GM23248 (cell line): ENCODE measurements around the gene PNKP. TPM values are rescaled to one million over a fixed set of nuclear protein-coding genes. Genes with fewer than 3 reads are reported as not detected.

Source experiments
- DNase-seq: peaks from one replicate; pipeline ENCODE4 v3.0.0-alpha.2; 2015
- H2AFZ ChIP-seq: fragments of 200-600 bp; sonication (generic); 2 replicates; pipeline ENCODE4 v1.6.1; 2016; ENCODE audit warnings: antibody characterized with exemption
- H3F3A ChIP-seq: fragments of 200-600 bp; sonication (generic); 2 replicates; pipeline ENCODE4 v1.6.1; 2016; ENCODE audit warnings: mild to moderate bottlenecking, antibody characterized with exemption, mixed run types; ENCODE audit not compliant: insufficient read depth
- H3K27ac ChIP-seq: fragments of 200-600 bp; sonication (generic); 2 replicates; pipeline ENCODE4 v1.5.1; 2016; ENCODE audit warnings: mild to moderate bottlenecking
- H3K27me3 ChIP-seq: fragments of 200-600 bp; sonication (generic); replicated peaks from 2 replicates; pipeline ENCODE4 v1.6.1; 2016; ENCODE audit warnings: mild to moderate bottlenecking; ENCODE audit not compliant: insufficient read depth
- H3K36me3 ChIP-seq: fragments of 200-600 bp; sonication (generic); 2 replicates; pipeline ENCODE4 v1.6.1; 2016; ENCODE audit warnings: low read depth, mild to moderate bottlenecking
- H3K4me1 ChIP-seq: fragments of 200-600 bp; sonication (generic); 2 replicates; pipeline ENCODE4 v1.6.1; 2016; ENCODE audit warnings: mild to moderate bottlenecking; ENCODE audit not compliant: insufficient read depth
- H3K4me2 ChIP-seq: fragments of 200-600 bp; sonication (generic); one replicate; pipeline ENCODE4 v1.6.1; 2016; ENCODE audit warnings: mild to moderate bottlenecking; ENCODE audit not compliant: unreplicated experiment
- H3K4me3 ChIP-seq: fragments of 200-600 bp; sonication (generic); 2 replicates; pipeline ENCODE4 v1.5.1; 2016; ENCODE audit warnings: mild to moderate bottlenecking
- H3K79me2 ChIP-seq: fragments of 200-600 bp; sonication (generic); 2 replicates; pipeline ENCODE4 v1.6.1; 2016; ENCODE audit warnings: mild to moderate bottlenecking; ENCODE audit not compliant: insufficient read depth
- H3K9ac ChIP-seq: fragments of 200-600 bp; sonication (generic); 2 replicates; pipeline ENCODE4 v1.6.1; 2016; ENCODE audit warnings: mild to moderate bottlenecking
- H3K9me2 ChIP-seq: fragments of 200-600 bp; sonication (generic); 2 replicates; pipeline ENCODE4 v1.6.1; 2016; ENCODE audit warnings: mixed run types, mild to moderate bottlenecking, moderate library complexity; ENCODE audit not compliant: insufficient read depth
- H3K9me3 ChIP-seq: fragments of 200-600 bp; sonication (generic); one replicate; pipeline ENCODE4 v1.6.1; 2017; ENCODE audit warnings: low read depth
- H4K20me1 ChIP-seq: fragments of 200-600 bp; sonication (generic); 2 replicates; pipeline ENCODE4 v1.6.0; 2016; ENCODE audit not compliant: insufficient read depth
- EZH2 ChIP-seq: fragments of 200-600 bp; sonication (generic); IDR thresholded peaks from 2 replicates; pipeline ENCODE4 v1.6.1; 2018; ENCODE audit warnings: antibody characterized with exemption, mild to moderate bottlenecking; ENCODE audit not compliant: insufficient read depth, poor library complexity, severe bottlenecking
- EZH2phosphoT487 ChIP-seq: fragments of 200-600 bp; sonication (generic); IDR thresholded peaks from 2 replicates; pipeline ENCODE4 v1.6.1; 2018; ENCODE audit warnings: antibody characterized with exemption, moderate library complexity, mild to moderate bottlenecking, low read depth; ENCODE audit not compliant: insufficient read depth
- WGBS, 2 experiments: methylation state at CpG; one replicate each; pipeline ENCODE4 v1.1.6; 2015 to 2017; ENCODE audit warnings: low lambda C conversion rate in 2 of 2, low coverage in 1 of 2; ENCODE audit errors: missing lambda C conversion rate in 2 of 2; 5-methylcytosine and 5-hydroxymethylcytosine counted together
- in situ Hi-C: fragments of 300-500 bp; cut with MboI; formaldehyde crosslinking; loops from 2 replicates; pipeline ENCODE4 v1.15.0; 2020
- polyA plus RNA-seq: library from polyadenylated mRNA; unstranded; fragments of >200 nt; fragmentation: Nextera tagmentation; extraction: Ambion mirVana; gene quantifications from 2 replicates; pipeline ENCODE4 v1.2.1, GENCODE V29; 2016
- total RNA-seq: library from RNA; depleted of rRNA; stranded (reverse); fragments of >200 nt; shearing (Covaris generic); gene quantifications from 2 replicates; pipeline ENCODE4 v1.2.3, GENCODE V29; 2014

PNKP gene
- total and polyA plus RNA-seq, 2 experiments from 2014 or later, result 31.5 to 42.2 TPM

- 0 out of 2 replicates have a peak overlapping the region, but pooled peaks have one; percentile 84 for H2AFZ ChIP-seq
- no peaks in the 10 kb centered on the region for H3K9me2 ChIP-seq
- no peaks in the 10 kb centered on the region for H3K27me3 ChIP-seq
- no peak for DNase-seq
- TF ChIP-seq EZH2, result no peak
- TF ChIP-seq EZH2phosphoT487, result no peak
- no peaks in the 10 kb centered on the region for H3K9me3 ChIP-seq
- peaks cover 32% of the 10 kb centered on the region for H3F3A ChIP-seq
- in situ Hi-C loops, result no loop called here
- peaks cover 13% of the 10 kb centered on the region for H3K4me1 ChIP-seq
- no peaks in the 10 kb centered on the region for H3K36me3 ChIP-seq
- 90 to 93% methylated on average over 15 of the region's 15 CpGs for WGBS, 2 experiments
- H3K4me3 ChIP-seq, result peak overlapping the region; percentile 99
- H3K27ac ChIP-seq, result peak overlapping the region; percentile 99
- peak overlapping the region; percentile 86 for H3K4me2 ChIP-seq
- no peaks in the 10 kb centered on the region; the same call in 1 of the 2 replicates for H4K20me1 ChIP-seq
- H3K9ac ChIP-seq, result no peak overlapping the region; the same call in 1 of the 2 replicates
- peaks cover 39% of the 10 kb centered on the region for H3K79me2 ChIP-seq
Observed at GRCh38 chr19:49849433-49850220, 17.7 kb downstream of the PNKP start.

GRCh38 chr19:49848938-49849337 is 18.4 kb downstream of the PNKP start:
- H2AFZ ChIP-seq, result no peak overlapping the region
- no peaks in the 10 kb centered on the region for H3K9me2 ChIP-seq
- WGBS, 2 experiments, result 95 to 99% methylated on average over 3 of the region's 3 CpGs
- H3K9ac ChIP-seq, result no peak overlapping the region
- no peaks in the 10 kb centered on the region; the same call in 1 of the 2 replicates for H4K20me1 ChIP-seq
- no peaks in the 10 kb centered on the region for H3K36me3 ChIP-seq
- H3K4me1 ChIP-seq, result peaks cover 13% of the 10 kb centered on the region
- H3K4me3 ChIP-seq, result no peak overlapping the region
- in situ Hi-C loops, result no loop called here
- H3K27ac ChIP-seq, result peak overlapping the region; percentile 52
- no peak for DNase-seq
- TF ChIP-seq EZH2 (no peak), EZH2phosphoT487 (no peak)
- H3K27me3 ChIP-seq, result no peaks in the 10 kb centered on the region
- peaks cover 32% of the 10 kb centered on the region for H3F3A ChIP-seq
- no peaks in the 10 kb centered on the region for H3K9me3 ChIP-seq
- peak overlapping the region; percentile 21 for H3K4me2 ChIP-seq
- peaks cover 33% of the 10 kb centered on the region for H3K79me2 ChIP-seq

GRCh38 chr19:49847731-49848696 is 19.4 kb downstream of the PNKP start:
- 71 to 80% methylated on average over 10 of the region's 10 CpGs for WGBS, 2 experiments
- in situ Hi-C loops, result no loop called here
- peak overlapping the region; percentile 52 for H3K27ac ChIP-seq

GRCh38 chr19:49846408-49846807 is 21.0 kb downstream of the PNKP start:
- in situ Hi-C loops, result no loop called here
- H3K4me1 ChIP-seq, result peaks cover 9% of the 10 kb centered on the region
- no peak overlapping the region for H3K4me2 ChIP-seq
- TF ChIP-seq EZH2, result no peak
- no peak for TF ChIP-seq EZH2phosphoT487
- H3K4me3 ChIP-seq, result no peak overlapping the region
- H4K20me1 ChIP-seq, result no peaks in the 10 kb centered on the region
- peaks cover 29% of the 10 kb centered on the region for H3F3A ChIP-seq
- H3K79me2 ChIP-seq, result peaks cover 10% of the 10 kb centered on the region
- no peak overlapping the region for H3K9ac ChIP-seq
- H3K27me3 ChIP-seq, result no peaks in the 10 kb centered on the region
- 83 to 92% methylated on average over 5 of the region's 5 CpGs for whole genome bisulfite sequencing, 2 experiments
- no peaks in the 10 kb centered on the region for H3K9me3 ChIP-seq
- no peak for DNase-seq
- H3K27ac ChIP-seq, result no peak overlapping the region
- H3K36me3 ChIP-seq, result no peaks in the 10 kb centered on the region
- H2AFZ ChIP-seq, result no peak overlapping the region
- no peaks in the 10 kb centered on the region for H3K9me2 ChIP-seq

More at GRCh38 chr19:49847731-49848696, 19.4 kb downstream of the PNKP start:
- H2AFZ ChIP-seq, result no peak overlapping the region
- TF ChIP-seq EZH2phosphoT487 (no peak), EZH2 (no peak)
- DNase-seq, result peak; percentile 86
- no peaks in the 10 kb centered on the region; the same call in 1 of the 2 replicates for H4K20me1 ChIP-seq
- H3K9ac ChIP-seq, result 0 out of 2 replicates have a peak overlapping the region, but pooled peaks have one; percentile 19
- no peak overlapping the region for H3K4me3 ChIP-seq
- peaks cover 24% of the 10 kb centered on the region for H3K79me2 ChIP-seq
- H3F3A ChIP-seq, result peaks cover 32% of the 10 kb centered on the region
- H3K4me2 ChIP-seq, result peak overlapping the region; percentile 21
- H3K36me3 ChIP-seq, result no peaks in the 10 kb centered on the region
- no peaks in the 10 kb centered on the region for H3K9me3 ChIP-seq
- no peaks in the 10 kb centered on the region for H3K9me2 ChIP-seq
- H3K27me3 ChIP-seq, result no peaks in the 10 kb centered on the region
- peaks cover 13% of the 10 kb centered on the region for H3K4me1 ChIP-seq
